ENCODE measurements around the gene AOPEP. TPM values are rescaled to one million over a fixed set of nuclear protein-coding genes. Genes with fewer than 3 reads are reported as not detected.
A peak's percentile ranks its signal among the peaks of the same experiment; 100 is the strongest.
"Not testable (repeated sequence)": the region's sequence is repeated elsewhere in the genome, so short reads cannot be mapped to it uniquely, and the experiment has no call there.

AOPEP gene
- total and polyA plus RNA-seq, 11 donors = 105 to 310 (median 185) TPM

DNA sequence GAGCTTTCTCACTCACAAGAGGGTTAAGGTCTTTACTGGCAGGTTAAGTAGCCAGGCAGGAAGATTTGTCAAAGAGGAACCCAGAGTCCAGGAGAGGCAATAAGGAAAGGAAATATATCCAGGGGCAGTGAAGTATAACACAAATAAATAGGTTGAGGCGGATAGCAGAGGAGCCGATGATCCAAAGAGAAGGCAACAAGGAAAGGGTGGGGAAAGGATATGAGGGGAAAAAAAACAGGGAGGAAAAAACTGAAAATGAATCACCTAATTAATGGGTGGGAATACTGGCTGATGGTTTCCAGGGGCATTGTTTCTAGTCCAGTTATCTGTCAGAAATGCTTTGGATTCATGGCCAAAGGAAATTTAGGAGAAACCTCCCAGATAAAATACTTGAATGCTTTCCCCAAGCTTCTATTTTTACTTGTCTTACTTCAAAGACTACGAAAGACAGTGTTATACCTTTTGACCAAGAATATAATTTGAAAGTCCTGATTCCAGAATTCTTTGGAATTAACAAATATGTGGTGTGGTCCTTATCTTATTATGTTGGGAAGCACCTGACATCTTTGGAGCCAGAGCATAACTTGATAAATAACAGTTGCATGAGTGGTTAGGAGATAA lies 146.5 kb downstream of the AOPEP start:
- no peak overlapping the region for H3K4me3 ChIP-seq
- peak overlapping the region in 11 of 12 donors; percentile 26 to 93 (median 88) for H3K27ac ChIP-seq
- WGBS, 4 donors = 34 to 37% (median 36%) methylated on average over 3 of the region's 3 CpGs
- TF ChIP-seq, protein P1, sequence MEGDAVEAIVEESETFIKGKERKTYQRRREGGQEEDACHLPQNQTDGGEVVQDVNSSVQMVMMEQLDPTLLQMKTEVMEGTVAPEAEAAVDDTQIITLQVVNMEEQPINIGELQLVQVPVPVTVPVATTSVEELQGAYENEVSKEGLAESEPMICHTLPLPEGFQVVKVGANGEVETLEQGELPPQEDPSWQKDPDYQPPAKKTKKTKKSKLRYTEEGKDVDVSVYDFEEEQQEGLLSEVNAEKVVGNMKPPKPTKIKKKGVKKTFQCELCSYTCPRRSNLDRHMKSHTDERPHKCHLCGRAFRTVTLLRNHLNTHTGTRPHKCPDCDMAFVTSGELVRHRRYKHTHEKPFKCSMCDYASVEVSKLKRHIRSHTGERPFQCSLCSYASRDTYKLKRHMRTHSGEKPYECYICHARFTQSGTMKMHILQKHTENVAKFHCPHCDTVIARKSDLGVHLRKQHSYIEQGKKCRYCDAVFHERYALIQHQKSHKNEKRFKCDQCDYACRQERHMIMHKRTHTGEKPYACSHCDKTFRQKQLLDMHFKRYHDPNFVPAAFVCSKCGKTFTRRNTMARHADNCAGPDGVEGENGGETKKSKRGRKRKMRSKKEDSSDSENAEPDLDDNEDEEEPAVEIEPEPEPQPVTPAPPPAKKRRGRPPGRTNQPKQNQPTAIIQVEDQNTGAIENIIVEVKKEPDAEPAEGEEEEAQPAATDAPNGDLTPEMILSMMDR (IDR thresholded peaks at IDR 0.05) = no peak
- TF ChIP-seq POLR2A (IDR thresholded peaks at IDR 0.05) = no peak
- intact Hi-C loops (cut with DNase I) = loop anchor here in 5 of 10 donors (5.0 to 10.0 kb wide), 4 partner anchors 66 to 134 kb away; no protein-coding TSS in a partner anchor
- ATAC-seq = peak in 1 of 4 donors; percentile 8
- H3K4me1 ChIP-seq = peaks cover 2 to 70% (median 46%) of the 10 kb centered on the region in 12 donors
- no peaks in the 10 kb centered on the region for H3K36me3 ChIP-seq
- no peak for DNase-seq
- no peaks in the 10 kb centered on the region for H3K9me3 ChIP-seq
- H3K27me3 ChIP-seq = no peaks in the 10 kb centered on the region

DNA sequence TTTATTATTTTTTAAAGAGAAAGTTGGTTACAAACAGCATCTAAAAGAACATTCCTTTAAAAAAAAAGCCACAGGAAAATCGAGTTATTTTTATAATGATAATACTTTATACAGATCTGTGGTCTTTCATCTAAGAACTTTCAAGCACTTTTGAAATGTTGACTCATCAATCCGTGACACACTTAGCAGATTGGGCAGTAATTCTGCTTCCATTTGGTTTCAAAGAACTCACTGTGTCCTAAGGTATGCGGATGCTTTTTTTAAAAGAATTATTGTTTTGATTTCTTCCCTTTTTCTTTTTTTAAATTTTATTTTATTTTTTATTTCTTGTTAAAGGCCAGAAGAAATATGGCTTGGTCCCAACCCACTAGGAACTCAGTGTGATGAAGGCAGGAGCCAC lies 147.8 kb downstream of the AOPEP start:
- 47 to 59% (median 53%) methylated on average over 3 of the region's 3 CpGs for WGBS, 4 donors
- H3K9me3 ChIP-seq = no peaks in the 10 kb centered on the region
- H3K4me1 ChIP-seq = peaks cover 0 to 58% (median 35%) of the 10 kb centered on the region in 12 donors
- no peak for TF ChIP-seq POLR2A (IDR thresholded peaks at IDR 0.05)
- TF ChIP-seq, protein P1 (IDR thresholded peaks at IDR 0.05) = no peak
- ATAC-seq (no peak), DNase-seq (no peak)
- intact Hi-C loops (cut with DNase I) = loop anchor here in 5 of 10 donors (5.0 to 10.0 kb wide), 4 partner anchors 67 to 133 kb away; no protein-coding TSS in a partner anchor
- H3K36me3 ChIP-seq = no peaks in the 10 kb centered on the region
- peak overlapping the region in 11 of 12 donors; percentile 1 to 93 (median 87) for H3K27ac ChIP-seq
- H3K27me3 ChIP-seq = no peaks in the 10 kb centered on the region
- no peak overlapping the region for H3K4me3 ChIP-seq

DNA sequence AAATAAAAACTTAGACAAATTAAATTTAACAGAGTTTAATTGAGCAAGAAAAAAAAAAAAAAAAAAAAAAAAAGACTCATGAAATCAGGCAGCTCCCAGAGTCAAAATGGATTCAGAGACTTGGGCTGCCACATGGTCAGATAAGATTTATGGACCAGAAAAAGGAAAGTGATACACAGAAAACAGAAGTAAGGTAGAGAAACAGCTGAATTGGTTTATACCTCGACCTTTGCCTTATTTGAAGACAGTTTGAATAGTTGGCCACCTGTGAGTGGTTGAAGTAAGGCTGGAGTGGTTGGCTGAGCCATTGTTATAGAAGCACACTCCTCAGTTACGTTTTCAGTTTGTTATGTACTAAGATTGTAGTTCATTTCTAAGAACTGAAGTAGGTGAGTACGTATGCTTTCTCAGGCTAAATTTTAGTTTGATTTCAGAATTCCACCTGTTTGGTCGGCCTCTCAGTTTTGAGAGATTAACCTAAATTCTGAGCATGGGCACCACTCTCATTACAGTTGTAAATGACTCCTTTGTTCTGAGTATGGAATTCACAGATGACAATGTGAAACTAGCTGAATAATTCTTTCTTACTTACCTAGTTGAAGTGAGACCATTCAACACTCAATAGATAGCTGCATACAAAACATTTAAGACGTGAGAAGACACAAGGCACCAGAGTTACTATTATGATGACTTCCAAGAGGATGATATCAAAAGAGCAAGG lies 149.0 kb downstream of the AOPEP start:
- Histone ChIP-seq H3K9me3 (no peaks in the 10 kb centered on the region), H3K27ac (peak overlapping the region in 4 of 12 donors; percentile 5 to 88 (median 44)), H3K4me1 (peaks cover 0 to 47% (median 32%) of the 10 kb centered on the region in 12 donors), H3K4me3 (no peak overlapping the region), H3K36me3 (no peaks in the 10 kb centered on the region), H3K27me3 (no peaks in the 10 kb centered on the region)
- WGBS, 4 donors = 90 to 92% (median 91%) methylated on average over 5 of the region's 5 CpGs
- TF ChIP-seq, protein P1 (IDR thresholded peaks at IDR 0.05) = no peak
- no peak for TF ChIP-seq POLR2A (IDR thresholded peaks at IDR 0.05)
- no peak for ATAC-seq
- intact Hi-C loops (cut with DNase I) = loop anchor here in 1 of 10 donors (10.0 kb wide), 1 partner anchor 79 kb away; no protein-coding TSS in a partner anchor
- no peak for DNase-seq

DNA sequence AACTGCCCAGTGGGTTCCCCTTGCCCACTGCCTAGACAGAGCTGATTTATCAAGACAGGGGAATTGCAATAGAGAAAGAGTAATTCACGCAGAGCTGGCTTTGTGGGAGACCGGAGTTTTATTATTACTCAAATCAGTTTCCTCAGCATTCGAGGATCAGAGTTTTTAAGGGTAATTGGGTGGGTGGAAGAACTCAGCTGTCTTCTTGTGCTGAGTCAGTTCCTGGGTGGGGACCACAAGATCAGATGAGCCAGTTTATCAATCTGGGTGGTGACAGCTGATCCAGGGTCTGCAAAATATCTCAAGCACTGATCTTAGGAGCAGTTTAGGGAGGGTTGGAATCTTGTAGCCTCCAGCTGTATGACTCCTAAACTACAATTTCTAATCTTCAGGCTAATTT lies 152.3 kb downstream of the AOPEP start:
- H3K27ac ChIP-seq, H3K36me3 ChIP-seq, DNase-seq, H3K4me3 ChIP-seq, ATAC-seq, H3K9me3 ChIP-seq, H3K27me3 ChIP-seq: not testable (repeated sequence)
- intact Hi-C loops (cut with DNase I) = loop anchor here in 1 of 10 donors (10.0 kb wide), 1 partner anchor 76 kb away; no protein-coding TSS in a partner anchor
- H3K4me1 ChIP-seq = peaks cover 4 to 50% (median 31%) of the 10 kb centered on the region in 12 donors
- WGBS, 4 donors = 65 to 82% (median 73%) methylated on average over 3 of the region's 3 CpGs

Measured in heart left ventricle (tissue), 16 donors.